ENCODE data around the gene JPH3.
"Not testable (repeated sequence)": the region's sequence is repeated elsewhere in the genome, so short reads cannot be mapped to it uniquely, and the experiment has no call there.

The JPH3 gene

GRCh38 chr16:87722590-87723225 lies 120.4 kb downstream of the JPH3 start:
- DNase-seq: no peak

DNA sequence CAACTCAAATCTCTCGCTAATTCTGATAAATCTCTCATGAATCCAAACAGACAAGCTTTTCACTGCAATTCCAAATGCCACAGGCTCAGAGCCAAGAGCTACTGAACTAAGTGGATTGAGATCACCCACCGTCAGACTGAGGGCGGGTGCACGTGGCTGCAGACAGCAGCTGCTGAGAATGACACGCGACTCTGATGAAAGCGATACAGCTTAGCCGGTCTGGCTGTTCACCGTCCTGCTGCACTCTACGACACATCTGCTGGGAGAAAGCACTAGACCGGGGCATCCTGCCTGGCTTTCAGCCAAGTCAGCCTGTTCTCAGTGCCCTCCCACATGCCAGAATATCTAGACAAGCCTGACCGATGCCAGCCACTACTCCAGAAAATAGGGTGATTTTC lies 120.9 kb downstream of the JPH3 start:
- DNase-seq: no peak

DNA sequence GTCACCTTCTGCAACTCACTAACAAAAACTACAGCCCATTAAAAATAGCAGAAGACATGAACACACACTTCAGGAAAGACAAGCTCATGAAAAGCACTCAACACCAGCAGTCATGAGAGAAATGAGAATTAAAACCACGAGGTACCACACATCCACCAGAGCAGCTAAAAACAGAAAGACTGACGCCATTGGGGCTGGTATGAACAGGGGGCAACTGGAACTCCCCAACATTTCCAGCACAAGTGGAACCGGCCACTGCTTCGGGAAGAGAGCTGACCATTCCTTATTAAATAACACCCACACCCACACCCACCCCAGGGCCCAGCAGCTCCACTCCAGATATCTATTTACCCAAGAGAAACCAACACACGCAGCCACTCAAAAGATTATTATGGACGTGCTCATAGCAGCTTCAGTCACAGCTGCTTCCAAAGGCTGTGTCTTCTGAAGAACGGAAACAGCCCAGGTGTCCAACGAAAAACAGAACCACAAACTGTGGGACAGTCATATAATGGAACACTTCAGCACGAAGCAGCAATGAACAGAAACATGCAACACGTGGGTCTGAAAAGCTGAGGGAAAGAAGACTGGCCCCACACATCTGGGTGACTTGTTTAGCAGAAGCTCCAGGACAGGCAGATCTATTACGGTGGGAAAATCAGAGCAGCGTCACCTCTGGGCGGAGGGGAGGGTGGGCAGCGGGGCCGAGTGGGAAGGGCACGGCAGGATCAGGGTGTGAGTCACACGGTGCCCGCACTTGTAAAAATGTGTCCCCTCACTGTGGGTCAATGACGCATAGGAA lies 122.4 kb downstream of the JPH3 start:
- no peak for DNase-seq

DNA sequence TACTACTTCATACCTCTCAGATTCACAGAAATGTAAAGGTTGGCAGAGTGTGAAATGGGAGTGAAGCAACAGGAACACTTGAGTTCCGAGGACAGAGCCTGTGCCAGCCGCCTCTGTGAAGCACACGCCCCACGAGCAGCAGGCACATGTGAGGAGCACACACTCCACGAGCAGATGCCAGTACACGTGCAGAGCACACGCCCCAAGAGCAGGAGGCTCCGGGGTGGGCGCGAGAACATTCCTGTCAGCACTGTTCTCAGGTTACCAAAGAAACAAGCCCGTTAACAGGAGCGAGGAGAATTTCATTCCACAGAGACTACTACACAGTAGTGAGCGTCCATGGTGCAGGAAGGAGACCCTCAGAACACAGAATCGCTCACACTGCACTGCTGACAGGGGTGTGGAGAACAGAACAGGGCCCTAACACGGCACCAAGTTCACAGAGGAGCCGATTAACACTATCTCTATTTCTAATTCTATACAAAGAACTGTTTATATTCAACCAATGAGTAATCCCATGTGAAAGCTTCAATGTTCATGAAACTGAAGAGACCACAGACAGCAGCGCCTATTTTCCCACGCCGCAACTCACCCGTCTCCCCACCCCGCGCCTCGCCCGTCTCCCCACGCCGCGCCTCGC lies 123.4 kb downstream of the JPH3 start:
- no peak for DNase-seq

DNA sequence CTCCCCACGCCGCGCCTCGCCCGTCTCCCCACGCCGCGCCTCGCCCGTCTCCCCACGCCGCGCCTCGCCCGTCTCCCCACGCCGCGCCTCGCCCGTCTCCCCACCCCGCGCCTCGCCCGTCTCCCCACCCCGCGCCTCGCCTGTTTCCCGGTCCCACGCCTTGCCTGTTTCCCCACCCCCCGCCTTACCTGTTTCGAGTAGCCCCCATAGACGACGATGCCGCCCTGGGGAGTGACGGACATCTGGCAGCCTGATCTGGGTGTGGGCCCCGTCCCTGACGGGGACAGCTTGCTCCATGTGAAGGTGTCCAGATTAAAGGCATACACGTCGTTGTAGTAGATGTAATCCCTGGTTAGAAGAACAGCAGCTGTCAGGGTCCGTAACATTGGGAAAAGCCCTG lies 124.3 kb downstream of the JPH3 start:
- DNase-seq: not testable (repeated sequence)

DNA sequence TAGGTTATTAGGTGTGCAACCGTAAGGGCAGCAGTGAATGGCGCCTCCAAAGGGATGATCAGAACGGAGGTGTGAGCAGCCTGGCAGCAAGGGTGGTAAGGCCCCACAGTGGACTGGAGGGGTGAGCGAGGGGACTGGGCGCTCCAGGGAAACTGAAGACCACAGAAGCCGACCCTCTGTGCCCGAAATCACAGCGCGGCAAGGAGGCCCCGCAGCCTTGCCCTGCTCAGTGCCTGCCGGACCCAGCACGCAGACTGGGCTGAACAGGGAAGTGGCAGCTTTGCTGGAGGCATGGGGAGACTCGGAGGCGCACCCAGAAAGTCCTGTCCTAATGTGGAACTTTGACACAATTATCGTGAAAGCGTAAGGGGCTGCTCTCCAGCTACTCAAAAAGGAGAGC lies 125.0 kb downstream of the JPH3 start:
- no peak for DNase-seq

DNA sequence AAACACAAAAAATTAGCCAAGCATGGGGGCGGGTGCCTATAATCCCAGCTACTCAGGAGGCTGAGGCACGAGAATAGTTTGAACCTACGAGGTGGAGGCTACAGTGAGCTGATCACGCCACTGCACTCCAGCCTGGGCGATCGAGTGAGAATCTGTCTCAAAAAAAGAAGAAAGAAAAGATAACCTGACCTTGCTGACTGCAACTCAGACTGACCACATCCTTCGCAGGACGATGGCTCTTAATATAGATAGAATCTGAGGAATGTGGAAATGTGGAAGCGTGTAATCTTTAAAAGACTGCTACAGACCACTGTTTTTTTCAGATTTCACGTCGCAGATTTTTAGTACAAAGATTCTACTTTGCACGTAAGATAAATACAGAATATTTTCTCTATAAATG lies 125.7 kb downstream of the JPH3 start:
- DNase-seq: no peak

DNA sequence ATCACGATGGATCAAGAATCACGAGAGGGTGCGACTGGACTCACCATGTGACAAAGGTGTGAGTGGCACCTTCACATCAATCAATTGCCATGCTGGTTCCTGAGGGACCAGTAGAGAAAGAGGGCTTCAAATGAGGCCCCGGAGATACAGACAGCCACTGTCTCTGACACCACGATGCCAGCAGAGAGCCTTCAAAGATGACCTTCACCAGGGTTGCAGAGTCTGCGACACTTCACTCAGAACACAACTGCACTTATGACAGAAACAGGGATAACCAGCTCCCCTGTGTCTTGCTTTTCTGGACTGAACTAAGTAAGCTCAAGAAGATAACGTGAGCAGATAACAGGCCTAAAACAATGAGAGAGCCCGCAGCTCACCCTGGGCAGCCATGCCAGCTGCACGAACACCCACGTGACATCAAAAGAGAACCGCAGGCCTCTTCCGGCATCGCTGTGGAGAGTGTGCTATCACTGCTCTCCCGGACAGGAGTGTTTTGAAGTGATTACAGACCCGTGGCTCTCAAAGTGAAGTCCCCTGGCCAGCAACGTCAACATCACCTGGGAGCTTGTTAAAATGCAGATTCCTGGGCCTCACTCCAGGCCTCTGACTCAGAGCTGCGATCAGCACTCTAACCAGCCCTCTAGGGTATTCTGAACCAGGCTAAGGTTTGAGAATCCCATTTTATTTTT lies 127.1 kb downstream of the JPH3 start:
- DNase-seq: no peak

DNA sequence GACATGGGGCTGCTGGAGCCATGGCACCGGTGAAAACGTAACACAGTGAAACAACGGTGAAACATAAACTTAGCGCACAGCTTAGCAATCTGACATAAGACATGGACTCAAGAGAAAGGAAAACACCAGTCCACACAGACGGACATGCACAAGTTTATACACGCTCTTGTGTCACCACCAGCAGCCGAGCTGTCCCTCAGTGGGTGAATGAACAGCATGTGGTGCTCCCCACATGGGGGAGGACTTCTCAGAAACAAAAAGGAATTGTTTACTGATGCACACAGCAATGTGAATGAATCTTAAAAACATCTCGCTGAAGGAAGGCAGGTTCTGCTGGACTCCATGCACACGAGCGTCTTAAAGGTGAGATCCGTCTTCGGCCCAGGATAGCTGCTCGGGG lies 129.3 kb downstream of the JPH3 start:
- DNase-seq: no peak

DNA sequence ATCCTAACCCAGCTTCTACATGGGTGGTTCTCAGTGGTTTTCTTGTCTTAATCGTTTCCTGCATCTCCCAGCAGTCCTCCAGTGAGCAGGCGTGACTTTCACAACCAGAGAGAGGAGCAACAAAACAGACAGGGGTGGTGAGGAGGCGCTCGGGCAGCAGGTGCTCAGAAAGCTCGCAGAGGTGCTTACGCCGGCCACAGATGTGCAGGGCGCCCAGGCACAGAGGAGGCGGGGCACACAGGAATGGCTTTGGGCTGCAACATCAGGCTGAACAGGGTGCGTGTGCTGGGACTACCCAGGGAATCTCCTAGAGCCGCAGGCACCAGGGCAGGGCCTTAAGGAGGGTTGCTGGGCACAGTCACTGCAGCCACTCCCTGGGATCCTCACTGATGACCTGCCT lies 130.9 kb downstream of the JPH3 start:
- DNase-seq: no peak

- no peak for DNase-seq
These were observed 132.3 kb downstream of the JPH3 start for GRCh38 chr16:87734644-87735043.

DNA sequence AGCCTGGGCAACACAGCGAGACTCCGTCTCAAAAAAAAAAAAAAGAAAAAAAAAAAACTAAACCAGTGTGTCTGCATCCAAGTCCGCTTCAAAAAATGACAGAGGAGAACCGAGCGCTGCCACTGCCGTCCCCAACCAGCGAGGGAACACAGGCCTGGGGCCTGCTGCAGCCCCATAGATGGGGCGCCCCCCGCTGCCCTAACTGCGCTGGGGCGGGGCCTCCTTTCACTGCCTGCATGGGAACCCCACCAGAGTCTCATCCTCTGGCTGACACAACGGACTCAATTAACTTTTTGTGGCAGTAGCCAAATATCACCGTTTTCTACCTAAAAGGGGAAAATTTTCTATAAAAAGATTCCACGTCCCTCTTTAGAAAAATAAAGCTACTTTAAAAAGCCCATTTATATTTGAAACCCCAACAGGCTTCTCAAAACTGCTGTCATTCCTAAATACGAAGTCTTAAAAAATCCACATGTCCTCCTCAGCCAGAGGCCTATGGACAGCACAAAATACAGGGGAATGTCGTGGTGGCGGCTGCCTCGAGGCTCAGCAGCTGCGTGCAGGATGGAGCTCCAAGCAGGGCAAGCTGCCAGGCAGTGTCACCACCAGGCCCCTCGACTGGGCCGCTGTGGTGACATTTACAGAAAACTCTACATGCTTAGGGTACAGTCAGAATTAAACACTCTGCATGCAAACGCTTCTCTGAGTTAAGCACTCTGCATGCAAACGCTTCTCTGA lies 133.1 kb downstream of the JPH3 start:
- no peak for DNase-seq

DNA sequence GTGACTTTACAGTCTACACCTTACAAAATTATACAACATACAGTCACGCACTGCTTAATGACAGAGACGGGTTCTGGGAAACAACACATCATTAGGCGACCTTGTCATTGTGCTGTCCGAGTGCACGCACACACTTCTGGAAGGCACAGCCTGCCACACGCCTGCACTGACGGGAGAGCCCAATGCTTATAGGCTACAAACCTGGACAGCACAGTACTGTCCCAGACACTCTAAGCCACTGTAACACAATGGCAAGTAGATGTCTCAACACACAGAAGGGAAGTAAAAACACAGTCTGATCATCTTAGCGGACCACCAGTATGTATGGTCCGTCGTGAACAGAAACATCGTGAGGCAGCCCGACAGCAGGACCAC lies 133.7 kb downstream of the JPH3 start:
- DNase-seq: no peak

GRCh38 chr16:87739801-87740200 lies 137.5 kb downstream of the JPH3 start:
- no peak for DNase-seq

DNA sequence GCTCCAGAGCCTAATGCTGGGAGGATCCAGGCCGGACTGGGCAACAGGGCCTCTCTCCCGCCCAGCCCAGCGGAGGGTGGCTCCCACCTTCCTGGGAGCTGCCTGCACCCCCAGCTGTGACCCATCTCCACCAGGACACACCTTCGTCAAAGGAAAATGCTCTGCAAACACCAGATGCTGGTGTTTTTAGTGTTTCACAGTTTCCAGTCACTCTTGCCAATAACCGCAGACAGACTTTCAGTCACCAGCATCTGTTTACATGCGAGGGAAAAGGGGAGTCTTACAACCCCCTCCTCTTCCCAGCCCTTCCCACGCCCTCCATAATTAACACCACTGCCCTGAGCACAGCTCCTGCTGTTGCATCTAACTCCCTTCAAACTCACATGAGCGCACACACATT lies 138.1 kb downstream of the JPH3 start:
- no peak for DNase-seq

GRCh38 chr16:87740909-87741424 lies 138.7 kb downstream of the JPH3 start:
- no peak for DNase-seq

DNA sequence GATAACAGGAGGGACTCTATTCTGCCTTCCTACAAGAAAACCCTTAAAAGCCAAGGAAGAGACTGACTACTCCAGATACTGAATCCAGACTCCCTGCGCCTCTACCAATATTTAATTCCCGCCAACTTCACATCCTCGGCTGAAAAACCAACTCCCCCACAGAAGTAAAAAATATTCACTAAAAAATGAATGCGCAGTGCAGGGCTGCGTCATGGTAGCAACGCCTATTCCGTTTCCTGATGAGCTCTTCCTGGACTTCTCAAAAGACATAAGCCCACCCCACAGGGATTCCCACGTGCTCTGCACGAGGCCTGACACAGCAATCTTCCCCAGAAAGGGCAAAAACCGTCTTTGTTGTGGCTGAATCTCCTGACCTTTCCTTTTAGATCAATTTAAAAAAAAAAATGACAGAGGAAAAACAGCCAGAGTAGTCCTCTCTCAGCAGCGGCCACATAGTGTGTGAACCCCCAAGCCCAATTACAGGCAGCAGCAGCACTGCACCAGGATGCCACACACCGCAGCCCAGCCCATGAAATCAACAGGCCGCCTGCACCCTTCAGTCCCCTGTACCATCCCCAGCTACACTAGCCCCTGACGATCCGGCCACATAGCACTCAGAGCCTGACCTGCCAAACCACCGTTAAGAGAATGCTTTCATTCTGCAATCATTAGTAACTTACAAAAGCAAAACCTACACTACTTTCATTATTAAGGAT lies 139.6 kb downstream of the JPH3 start:
- no peak for DNase-seq

GRCh38 chr16:87742781-87743490 lies 140.6 kb downstream of the JPH3 start:
- DNase-seq: no peak

- DNase-seq: no peak
These were observed 142.6 kb downstream of the JPH3 start for GRCh38 chr16:87744750-87745514.

- DNase-seq: no peak
These were observed 143.9 kb downstream of the JPH3 start for GRCh38 chr16:87746178-87746577.
